ENCODE measurements around the gene BCL2L2. TPM values are rescaled to one million over a fixed set of nuclear protein-coding genes. Genes with fewer than 3 reads are reported as not detected.

Gene BCL2L2
- total and polyA plus RNA-seq, 2 of the 8 experiments (the other 6 are each of a cell fraction or from before 2014, with no cell fraction given) = 9.3 to 13.8 TPM

- TF ChIP-seq CBX5 (IDR thresholded peaks at IDR 0.05; ENCODE audit: low read depth, low read length) (no peak), HDAC2 (IDR thresholded peaks at IDR 0.05; ENCODE audit: borderline replicate concordance in 1 of 2, low read depth in 2 of 2, low read length in 2 of 2) (peak in 1 of 2 experiments; percentile 59; a peak in 2 of 4 replicates), SP4 (IDR thresholded peaks at IDR 0.05; ENCODE audit: low read length) (no peak), ZNF274 (IDR thresholded peaks at IDR 0.05; ENCODE audit: borderline replicate concordance, extremely low read depth, low read length) (no peak), EGR1 (IDR thresholded peaks at IDR 0.05; ENCODE audit: borderline replicate concordance, low read depth, low read length) (peak; percentile 90), BCL11A (IDR thresholded peaks at IDR 0.05; ENCODE audit: low read depth in 2 of 2, low read length in 2 of 2) (no peak), SAP30 (IDR thresholded peaks at IDR 0.05; ENCODE audit: insufficient read depth, insufficient replicate concordance, low read length) (no peak), SIX5 (IDR thresholded peaks at IDR 0.05; ENCODE audit: low read depth, low read length) (no peak), NRF1 (IDR thresholded peaks at IDR 0.05; ENCODE audit: low read depth, low read length) (no peak), GTF2F1 (IDR thresholded peaks at IDR 0.05; ENCODE audit: borderline replicate concordance, low read depth, low read length) (no peak), EZH2 (IDR thresholded peaks at IDR 0.05; ENCODE audit: low read depth, low read length, severe bottlenecking) (no peak), RXRA (IDR thresholded peaks at IDR 0.05; ENCODE audit: insufficient read depth, low read depth, low read length) (no peak), CEBPB (IDR thresholded peaks at IDR 0.05; ENCODE audit: low read depth, low read length) (no peak), SP1 (IDR thresholded peaks at IDR 0.05; ENCODE audit: low read depth, low read length) (0 out of 2 replicates have a peak, but pooled peaks have one; percentile 13), CTCF (IDR thresholded peaks at IDR 0.05; ENCODE audit: control extremely low read depth in 1 of 3, insufficient read depth in 1 of 3, low read depth in 1 of 3, low read length in 3 of 3) (peak; percentile 71 to 93 (median 80)), SIRT6 (IDR thresholded peaks at IDR 0.05; ENCODE audit: low read length) (no peak), BACH1 (IDR thresholded peaks at IDR 0.05; ENCODE audit: low read length) (peak; percentile 71; the same call in 1 of the 2 replicates), HDAC6 (IDR thresholded peaks at IDR 0.05; ENCODE audit: low read depth, low read length) (no peak), JUND (IDR thresholded peaks at IDR 0.05; ENCODE audit: low read length) (no peak)
These were observed 5.2 kb upstream of the BCL2L2 start (continued) for GRCh38 chr14:23301288-23301968.

Measured in H1 (cell line).